Measurements from ENCODE around the gene TBCB. TPM values are rescaled to one million over a fixed set of nuclear protein-coding genes. Genes with fewer than 3 reads are reported as not detected.
"Not testable (repeated sequence)": the region's sequence is repeated elsewhere in the genome, so short reads cannot be mapped to it uniquely, and the experiment has no call there.

TBCB gene
- polyA plus RNA-seq, 3 donors = 110 to 122 (median 112) TPM

DNA sequence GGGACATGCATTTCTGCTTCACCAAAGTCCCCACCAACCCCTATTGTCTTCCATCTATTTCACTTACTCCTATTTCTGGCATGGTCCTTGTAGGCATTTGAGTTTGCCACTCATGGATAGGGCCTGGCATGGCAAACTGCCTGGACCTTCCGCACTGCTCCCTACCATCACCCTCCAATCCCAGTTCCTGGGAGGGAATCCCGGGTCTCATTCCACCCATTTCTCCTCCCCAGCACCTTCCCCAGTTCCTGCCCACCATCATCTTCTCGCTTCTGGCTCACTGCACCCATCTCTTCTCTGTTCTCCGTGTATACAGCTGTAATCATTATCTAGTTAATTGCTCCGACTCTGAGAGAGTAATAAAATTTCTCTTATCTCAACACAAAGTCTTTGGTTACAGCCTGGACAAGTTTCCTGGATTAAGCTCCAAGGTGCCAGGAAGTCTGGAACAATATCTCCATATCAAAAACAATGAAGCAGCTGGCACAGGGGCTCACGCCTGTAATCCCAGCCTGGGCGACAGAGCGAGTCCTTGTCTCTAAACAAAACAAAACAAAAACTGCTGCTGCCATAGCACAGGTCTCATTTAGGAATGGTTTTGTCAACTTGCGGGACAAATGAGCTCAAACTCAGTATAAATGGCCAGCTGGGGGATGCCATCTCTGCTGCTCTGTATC lies 54.0 kb downstream of the TBCB start:
- peak in 2 of 3 donors; percentile 36 to 56 for DNase-seq (ENCODE audit: low read depth in 3 of 3, low spot score in 2 of 3)

DNA sequence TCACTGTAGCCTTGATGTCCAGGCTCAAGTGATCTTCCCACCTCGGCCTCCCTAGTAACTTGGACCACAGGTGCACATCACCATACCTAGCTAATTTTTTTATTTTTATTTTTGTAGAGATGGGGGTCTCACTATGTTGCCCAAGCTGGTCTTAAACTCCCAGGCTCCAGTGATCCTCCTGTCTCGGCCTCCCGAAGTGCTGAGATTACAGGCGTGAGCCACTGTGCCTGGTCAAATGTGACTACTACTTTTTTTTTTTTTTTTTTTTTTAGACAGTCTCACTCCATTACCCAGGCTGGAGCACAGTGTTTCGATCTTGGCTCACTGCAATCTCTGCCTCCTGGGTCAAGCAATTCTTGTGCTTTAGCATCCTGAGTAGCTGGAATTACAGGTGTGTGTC lies 57.6 kb downstream of the TBCB start:
- no peak for DNase-seq (ENCODE audit: low read depth in 3 of 3, low spot score in 2 of 3)

DNA sequence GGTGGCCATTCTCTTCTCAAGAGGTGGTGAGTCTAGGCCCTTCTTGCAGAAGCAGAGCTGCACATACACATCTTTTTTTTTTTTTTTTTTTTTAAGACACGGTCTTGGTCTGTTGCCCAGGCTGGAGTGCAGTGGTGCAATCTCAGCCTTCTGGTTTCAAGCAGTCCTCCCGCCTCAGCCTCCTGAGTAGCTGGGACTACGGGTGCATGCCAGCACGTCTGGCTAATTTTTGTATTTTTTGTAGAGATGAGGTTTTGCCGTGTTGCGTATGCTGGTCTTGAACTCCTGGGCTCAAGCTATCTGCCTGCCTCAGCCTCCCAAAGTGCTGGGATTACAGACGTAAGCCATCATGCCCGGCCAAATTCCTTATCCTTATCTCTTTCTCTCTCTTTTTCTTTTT lies 58.6 kb downstream of the TBCB start:
- DNase-seq (ENCODE audit: low read depth in 3 of 3, low spot score in 2 of 3) = not testable (repeated sequence)

Other genes starting within 250 kb of the TBCB start
- 10 to 100 TPM; 17.7 to 25.0 (median 23.4) TPM for gene APLP1, start 246.9 kb upstream of the TBCB start, polyA plus RNA-seq (ENCODE audit: insufficient read length in 3 of 3)
- gene NFKBID, start 214.9 kb upstream of the TBCB start, polyA plus RNA-seq (ENCODE audit: insufficient read length in 3 of 3) = 1 to 10 TPM; 2.0 to 2.6 (median 2.2) TPM
- 1 to 10 TPM; 2.7 to 3.2 (median 2.8) TPM for gene HCST, start 212.9 kb upstream of the TBCB start, polyA plus RNA-seq (ENCODE audit: insufficient read length in 3 of 3)
- gene TYROBP, start 207.2 kb upstream of the TBCB start, polyA plus RNA-seq (ENCODE audit: insufficient read length in 3 of 3) = 10 to 100 TPM in 2 of 3 donors, 1 to 10 TPM in 1; 6.3 to 10.5 (median 10.3) TPM
- 1 to 10 TPM; 7.1 to 8.3 (median 7.4) TPM for gene LRFN3, start 179.1 kb upstream of the TBCB start, polyA plus RNA-seq (ENCODE audit: insufficient read length in 3 of 3)
- 10 to 100 TPM; 11.2 to 12.0 (median 11.7) TPM for gene SDHAF1, start 120.3 kb upstream of the TBCB start, polyA plus RNA-seq (ENCODE audit: insufficient read length in 3 of 3)
- 10 to 100 TPM in 1 of 3 donors, 1 to 10 TPM in 2; 9.8 to 10.1 (median 9.9) TPM for gene SYNE4, start 106.7 kb upstream of the TBCB start, polyA plus RNA-seq (ENCODE audit: insufficient read length in 3 of 3)
- 10 to 100 TPM; 13.7 to 15.9 (median 15.5) TPM for gene ALKBH6, start 101.3 kb upstream of the TBCB start, polyA plus RNA-seq (ENCODE audit: insufficient read length in 3 of 3)
- gene CLIP3, start 82.6 kb upstream of the TBCB start, polyA plus RNA-seq (ENCODE audit: insufficient read length in 3 of 3) = 10 to 100 TPM; 47.2 to 49.8 (median 48.5) TPM
- 10 to 100 TPM in 1 of 3 donors, 1 to 10 TPM in 2; 8.7 to 10.8 (median 9.3) TPM for gene THAP8, start 61.2 kb upstream of the TBCB start, polyA plus RNA-seq (ENCODE audit: insufficient read length in 3 of 3)
- 1 to 10 TPM; 4.0 to 4.7 (median 4.1) TPM for gene WDR62, start 60.6 kb upstream of the TBCB start, polyA plus RNA-seq (ENCODE audit: insufficient read length in 3 of 3)
- gene OVOL3, start 4.3 kb upstream of the TBCB start, polyA plus RNA-seq (ENCODE audit: insufficient read length in 3 of 3) = not detected
- gene POLR2I, start 593 bp upstream of the TBCB start, polyA plus RNA-seq (ENCODE audit: insufficient read length in 3 of 3) = 10 to 100 TPM; 39.8 to 51.8 (median 50.1) TPM
- 100 to 1,000 TPM; 529 to 603 (median 569) TPM for gene CAPNS1, start 24.6 kb downstream of the TBCB start, polyA plus RNA-seq (ENCODE audit: insufficient read length in 3 of 3)
- 10 to 100 TPM; 24.3 to 28.2 (median 26.4) TPM for gene COX7A1, start 37.0 kb downstream of the TBCB start, polyA plus RNA-seq (ENCODE audit: insufficient read length in 3 of 3)
- 1 to 10 TPM; 6.3 to 7.0 (median 6.7) TPM for gene ZNF565, start 99.2 kb downstream of the TBCB start, polyA plus RNA-seq (ENCODE audit: insufficient read length in 3 of 3)
- 100 to 1,000 TPM; 145 to 170 (median 162) TPM for gene ZNF146, start 99.6 kb downstream of the TBCB start, polyA plus RNA-seq (ENCODE audit: insufficient read length in 3 of 3)